Esophagus squamous epithelium (tissue), 4 donors: ENCODE data around the gene CHCHD1.

ENCODE experiments used
- POLR2A ChIP-seq, 4 donors: fragments of 450-650 bp; IDR thresholded peaks; one replicate each; pipeline ENCODE4 v1.6.1; 2017; ENCODE audit warnings: antibody characterized with exemption in 4 of 4, mild to moderate bottlenecking in 4 of 4, moderate library complexity in 3 of 4
- TF ChIP-seq, protein P1 (sequence below), 6 experiments: fragments of 450-650 bp in 4 of 6; fragments of 200-600 bp in 2 of 6; sonication (generic) in 2 of 6; IDR thresholded peaks; one replicate each; pipeline ENCODE4 v1.5.1; 2016 to 2019; ENCODE audit warnings: antibody characterized with exemption in 6 of 6, mild to moderate bottlenecking in 4 of 6, moderate library complexity in 4 of 6

GRCh38 chr10:73816917-73817729 is 35.3 kb downstream of the CHCHD1 start:
- TF ChIP-seq POLR2A (IDR thresholded peaks at IDR 0.05), result no peak
- TF ChIP-seq, protein P1, sequence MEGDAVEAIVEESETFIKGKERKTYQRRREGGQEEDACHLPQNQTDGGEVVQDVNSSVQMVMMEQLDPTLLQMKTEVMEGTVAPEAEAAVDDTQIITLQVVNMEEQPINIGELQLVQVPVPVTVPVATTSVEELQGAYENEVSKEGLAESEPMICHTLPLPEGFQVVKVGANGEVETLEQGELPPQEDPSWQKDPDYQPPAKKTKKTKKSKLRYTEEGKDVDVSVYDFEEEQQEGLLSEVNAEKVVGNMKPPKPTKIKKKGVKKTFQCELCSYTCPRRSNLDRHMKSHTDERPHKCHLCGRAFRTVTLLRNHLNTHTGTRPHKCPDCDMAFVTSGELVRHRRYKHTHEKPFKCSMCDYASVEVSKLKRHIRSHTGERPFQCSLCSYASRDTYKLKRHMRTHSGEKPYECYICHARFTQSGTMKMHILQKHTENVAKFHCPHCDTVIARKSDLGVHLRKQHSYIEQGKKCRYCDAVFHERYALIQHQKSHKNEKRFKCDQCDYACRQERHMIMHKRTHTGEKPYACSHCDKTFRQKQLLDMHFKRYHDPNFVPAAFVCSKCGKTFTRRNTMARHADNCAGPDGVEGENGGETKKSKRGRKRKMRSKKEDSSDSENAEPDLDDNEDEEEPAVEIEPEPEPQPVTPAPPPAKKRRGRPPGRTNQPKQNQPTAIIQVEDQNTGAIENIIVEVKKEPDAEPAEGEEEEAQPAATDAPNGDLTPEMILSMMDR (IDR thresholded peaks at IDR 0.05), result no peak
